Forelimb muscle (tissue), 1 donor: ENCODE results near the gene RBM44. TPM values are rescaled to one million over a fixed set of nuclear protein-coding genes. Genes with fewer than 3 reads are reported as not detected.
"Not testable (repeated sequence)": the region's sequence is repeated elsewhere in the genome, so short reads cannot be mapped to it uniquely, and the experiment has no call there.

Experiments
- DNase-seq: peaks from one replicate; pipeline ENCODE4 v3.0.0-alpha.2; 2013; ENCODE audit warnings: low read depth
- polyA plus RNA-seq: library from polyadenylated mRNA; unstranded; fragments of 120-200 nt; gene quantifications from one replicate; pipeline ENCODE4 v1.2.1, GENCODE V29; 2013; ENCODE audit not compliant: insufficient read length

RBM44 gene
- polyA plus RNA-seq = 0.59 TPM

GRCh38 chr2:237798236-237799059 lies at the start of gene RBM44:
TSS of gene RBM44 (plus strand) at chr2:237798779. CDS start at chr2:237813610, 14,831 bp downstream.
- no peak for DNase-seq

- no peak for DNase-seq
Measured at GRCh38 chr2:237749002-237749401, 49.6 kb upstream of the RBM44 start.

- no peak for DNase-seq
Measured at GRCh38 chr2:237749961-237750360, 48.6 kb upstream of the RBM44 start.

GRCh38 chr2:237750441-237750840 lies 48.1 kb upstream of the RBM44 start:
- not testable (repeated sequence) for DNase-seq

- DNase-seq = no peak
Measured at GRCh38 chr2:237752761-237753165, 45.8 kb upstream of the RBM44 start.

- DNase-seq = no peak
Measured at GRCh38 chr2:237754182-237754581, 44.4 kb upstream of the RBM44 start.

GRCh38 chr2:237754626-237755248 lies 43.8 kb upstream of the RBM44 start:
- DNase-seq = no peak

GRCh38 chr2:237757616-237758015 lies 41.0 kb upstream of the RBM44 start:
- no peak for DNase-seq

GRCh38 chr2:237758185-237758584 lies 40.4 kb upstream of the RBM44 start:
- DNase-seq = no peak

GRCh38 chr2:237759176-237759575 lies 39.4 kb upstream of the RBM44 start:
- no peak for DNase-seq

- DNase-seq = no peak
Measured at GRCh38 chr2:237760506-237761502, 37.8 kb upstream of the RBM44 start.

GRCh38 chr2:237762291-237763182 lies 36.0 kb upstream of the RBM44 start:
- not testable (repeated sequence) for DNase-seq

- no peak for DNase-seq
Measured at GRCh38 chr2:237763812-237764211, 34.8 kb upstream of the RBM44 start.

GRCh38 chr2:237765122-237765521 lies 33.5 kb upstream of the RBM44 start:
- DNase-seq = not testable (repeated sequence)

GRCh38 chr2:237765875-237766274 lies 32.7 kb upstream of the RBM44 start:
- DNase-seq = no peak

- no peak for DNase-seq
Measured at GRCh38 chr2:237766340-237766739, 32.2 kb upstream of the RBM44 start.

GRCh38 chr2:237772513-237772912 lies 26.1 kb upstream of the RBM44 start:
- no peak for DNase-seq

- no peak for DNase-seq
Measured at GRCh38 chr2:237773826-237774225, 24.8 kb upstream of the RBM44 start.

GRCh38 chr2:237774811-237775553 lies 23.6 kb upstream of the RBM44 start:
- DNase-seq = no peak

- no peak for DNase-seq
Measured at GRCh38 chr2:237779521-237779920, 19.1 kb upstream of the RBM44 start.
